GM21423 (cell line): ENCODE data around the gene PLEKHB2.
"Not testable (repeated sequence)": the region's sequence is repeated elsewhere in the genome, so short reads cannot be mapped to it uniquely, and the experiment has no call there.

Experiments
- ATAC-seq: cut with Tn5 transposase; IDR thresholded peaks from one replicate; pipeline ENCODE4 v1.9.1; 2021; ENCODE audit warnings: mild to moderate bottlenecking, moderate library complexity; ENCODE audit not compliant: unreplicated experiment

The PLEKHB2 gene

GRCh38 chr2:131093696-131094462, 11.3 kb upstream of the PLEKHB2 start:
- peak; percentile 60 for ATAC-seq

- no peak for ATAC-seq
Observed at GRCh38 chr2:131094463-131095281, 10.5 kb upstream of the PLEKHB2 start.

- ATAC-seq, result no peak
Observed at GRCh38 chr2:131103165-131103564, 2.0 kb upstream of the PLEKHB2 start.

- ATAC-seq, result peak; percentile 69
Observed at GRCh38 chr2:131104487-131105155, 515 bp upstream of the PLEKHB2 start.

GRCh38 chr2:131105950-131106801, 1.0 kb downstream of the PLEKHB2 start:
- peak; percentile 36 for ATAC-seq

GRCh38 chr2:131112529-131112928, 7.4 kb downstream of the PLEKHB2 start:
- ATAC-seq, result no peak

GRCh38 chr2:131113566-131114227, 8.6 kb downstream of the PLEKHB2 start:
- ATAC-seq, result no peak

- ATAC-seq, result not testable (repeated sequence)
Observed at GRCh38 chr2:131114950-131115349, 9.8 kb downstream of the PLEKHB2 start.

GRCh38 chr2:131115752-131116151, 10.6 kb downstream of the PLEKHB2 start:
- no peak for ATAC-seq

GRCh38 chr2:131120815-131121317, 15.7 kb downstream of the PLEKHB2 start:
- no peak for ATAC-seq

GRCh38 chr2:131121464-131121863, 16.3 kb downstream of the PLEKHB2 start:
- ATAC-seq, result no peak

- no peak for ATAC-seq
Observed at GRCh38 chr2:131122496-131122895, 17.4 kb downstream of the PLEKHB2 start.

- no peak for ATAC-seq
Observed at GRCh38 chr2:131123192-131123591, 18.1 kb downstream of the PLEKHB2 start.

- no peak for ATAC-seq
Observed at GRCh38 chr2:131125195-131125757, 20.1 kb downstream of the PLEKHB2 start.

- ATAC-seq, result no peak
Observed at GRCh38 chr2:131126436-131126835, 21.3 kb downstream of the PLEKHB2 start.

GRCh38 chr2:131127076-131127475, 21.9 kb downstream of the PLEKHB2 start:
- no peak for ATAC-seq

GRCh38 chr2:131127981-131128380, 22.8 kb downstream of the PLEKHB2 start:
- no peak for ATAC-seq

GRCh38 chr2:131130298-131130596, 25.1 kb downstream of the PLEKHB2 start:
- no peak for ATAC-seq

GRCh38 chr2:131132729-131133128, 27.6 kb downstream of the PLEKHB2 start:
- no peak for ATAC-seq

- no peak for ATAC-seq
Observed at GRCh38 chr2:131140581-131140980, 35.4 kb downstream of the PLEKHB2 start.
